Vagina (tissue), 2 donors: ENCODE data around the gene ALDOC.
"Not testable (repeated sequence)": the region's sequence is repeated elsewhere in the genome, so short reads cannot be mapped to it uniquely, and the experiment has no call there.

ENCODE experiments used
- CTCF ChIP-seq, 3 experiments: fragments of 450-650 bp in 2 of 3; fragments of 200-600 bp in 1 of 3; sonication (generic) in 1 of 3; IDR thresholded peaks; one replicate each; pipeline ENCODE4 v1.5.1; 2017 to 2019; ENCODE audit warnings: antibody characterized with exemption in 3 of 3, mild to moderate bottlenecking in 2 of 3, moderate library complexity in 2 of 3
- POLR2A ChIP-seq, 2 donors: fragments of 450-650 bp; IDR thresholded peaks; one replicate each; pipeline ENCODE4 v1.6.1; 2017; ENCODE audit warnings: antibody characterized with exemption in 2 of 2, mild to moderate bottlenecking in 2 of 2, moderate library complexity in 2 of 2
- POLR2AphosphoS5 ChIP-seq, 2 donors: sonication (generic); formaldehyde crosslinking; IDR thresholded peaks; one replicate each; pipeline ENCODE4 v1.9.0; 2017; ENCODE audit warnings: antibody characterized with exemption in 2 of 2, mild to moderate bottlenecking in 2 of 2, low read depth in 1 of 2; ENCODE audit not compliant: insufficient read depth in 1 of 2

- TF ChIP-seq CTCF (IDR thresholded peaks at IDR 0.05); POLR2A (IDR thresholded peaks at IDR 0.05); POLR2AphosphoS5 (IDR thresholded peaks at IDR 0.05; ENCODE audit: insufficient read depth in 1 of 2, low read depth in 1 of 2): not testable (repeated sequence)
Observed at GRCh38 chr17:28576016-28576415, 679 bp downstream of the ALDOC start.
